ENCODE measurements around the gene WHRN. TPM values are rescaled to one million over a fixed set of nuclear protein-coding genes. Genes with fewer than 3 reads are reported as not detected.

WHRN gene
- polyA plus RNA-seq, 1 donor from 2014 or later = 2.5 TPM

DNA sequence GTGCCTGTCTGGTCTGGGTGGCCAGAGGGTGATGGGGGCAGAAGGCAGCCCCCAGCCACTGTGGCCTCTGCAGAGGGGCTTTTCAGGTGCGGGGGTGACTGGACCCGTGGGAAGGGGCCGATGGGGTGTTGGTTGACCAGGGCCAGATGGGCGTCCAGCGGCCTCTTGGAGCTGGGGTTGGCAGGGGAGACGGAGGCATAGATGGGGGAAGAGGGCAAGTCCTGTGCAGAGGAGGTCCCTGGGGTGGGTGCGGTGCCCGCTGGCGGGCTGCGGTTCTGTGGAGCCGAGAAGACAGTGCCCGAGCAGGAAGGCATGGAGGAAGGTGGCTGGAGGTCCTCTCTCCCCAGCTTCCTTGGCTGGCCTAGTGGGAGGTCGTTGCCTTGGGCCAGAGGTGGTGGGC, 98.8 kb downstream of the WHRN start:
- no peaks in the 10 kb centered on the region for H3K9me3 ChIP-seq (ENCODE audit: low read length)
- H3K9ac ChIP-seq (ENCODE audit: low read length) = no peak overlapping the region
- no peaks in the 10 kb centered on the region for H3K36me3 ChIP-seq (ENCODE audit: insufficient read depth, low read length)
- no peaks in the 10 kb centered on the region for H3K79me2 ChIP-seq (replicated peaks; ENCODE audit: insufficient read depth, low read length)
- H3K4me2 ChIP-seq (ENCODE audit: low read length) = no peak overlapping the region
- no peaks in the 10 kb centered on the region for H3K27me3 ChIP-seq (ENCODE audit: insufficient read depth, low read depth, low read length)
- H4K20me1 ChIP-seq (ENCODE audit: insufficient read depth) = no peaks in the 10 kb centered on the region
- no peak overlapping the region for H2AFZ ChIP-seq (ENCODE audit: low read depth, low read length)
- no peaks in the 10 kb centered on the region for H3F3A ChIP-seq (ENCODE audit: insufficient read depth, low read length, poor library complexity, severe bottlenecking)
- no peaks in the 10 kb centered on the region for H3K9me2 ChIP-seq (ENCODE audit: insufficient read depth, low read length)
- no peak overlapping the region for H3K27ac ChIP-seq (ENCODE audit: low read length)
- no peak overlapping the region for H3K4me3 ChIP-seq (ENCODE audit: low read length)
- TF ChIP-seq MXI1 (conservative IDR thresholded peaks at IDR 0.05; ENCODE audit: poor library complexity, severe bottlenecking) (no peak), EZH2 (IDR thresholded peaks at IDR 0.05; ENCODE audit: borderline replicate concordance, insufficient read depth, low read length, poor library complexity, severe bottlenecking) (no peak), POLR2AphosphoS5 (IDR thresholded peaks at IDR 0.05) (no peak)
- TF ChIP-seq, protein P1, sequence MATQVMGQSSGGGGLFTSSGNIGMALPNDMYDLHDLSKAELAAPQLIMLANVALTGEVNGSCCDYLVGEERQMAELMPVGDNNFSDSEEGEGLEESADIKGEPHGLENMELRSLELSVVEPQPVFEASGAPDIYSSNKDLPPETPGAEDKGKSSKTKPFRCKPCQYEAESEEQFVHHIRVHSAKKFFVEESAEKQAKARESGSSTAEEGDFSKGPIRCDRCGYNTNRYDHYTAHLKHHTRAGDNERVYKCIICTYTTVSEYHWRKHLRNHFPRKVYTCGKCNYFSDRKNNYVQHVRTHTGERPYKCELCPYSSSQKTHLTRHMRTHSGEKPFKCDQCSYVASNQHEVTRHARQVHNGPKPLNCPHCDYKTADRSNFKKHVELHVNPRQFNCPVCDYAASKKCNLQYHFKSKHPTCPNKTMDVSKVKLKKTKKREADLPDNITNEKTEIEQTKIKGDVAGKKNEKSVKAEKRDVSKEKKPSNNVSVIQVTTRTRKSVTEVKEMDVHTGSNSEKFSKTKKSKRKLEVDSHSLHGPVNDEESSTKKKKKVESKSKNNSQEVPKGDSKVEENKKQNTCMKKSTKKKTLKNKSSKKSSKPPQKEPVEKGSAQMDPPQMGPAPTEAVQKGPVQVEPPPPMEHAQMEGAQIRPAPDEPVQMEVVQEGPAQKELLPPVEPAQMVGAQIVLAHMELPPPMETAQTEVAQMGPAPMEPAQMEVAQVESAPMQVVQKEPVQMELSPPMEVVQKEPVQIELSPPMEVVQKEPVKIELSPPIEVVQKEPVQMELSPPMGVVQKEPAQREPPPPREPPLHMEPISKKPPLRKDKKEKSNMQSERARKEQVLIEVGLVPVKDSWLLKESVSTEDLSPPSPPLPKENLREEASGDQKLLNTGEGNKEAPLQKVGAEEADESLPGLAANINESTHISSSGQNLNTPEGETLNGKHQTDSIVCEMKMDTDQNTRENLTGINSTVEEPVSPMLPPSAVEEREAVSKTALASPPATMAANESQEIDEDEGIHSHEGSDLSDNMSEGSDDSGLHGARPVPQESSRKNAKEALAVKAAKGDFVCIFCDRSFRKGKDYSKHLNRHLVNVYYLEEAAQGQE (IDR thresholded peaks at IDR 0.05; ENCODE audit: borderline replicate concordance) = no peak
- TF ChIP-seq, protein P2, sequence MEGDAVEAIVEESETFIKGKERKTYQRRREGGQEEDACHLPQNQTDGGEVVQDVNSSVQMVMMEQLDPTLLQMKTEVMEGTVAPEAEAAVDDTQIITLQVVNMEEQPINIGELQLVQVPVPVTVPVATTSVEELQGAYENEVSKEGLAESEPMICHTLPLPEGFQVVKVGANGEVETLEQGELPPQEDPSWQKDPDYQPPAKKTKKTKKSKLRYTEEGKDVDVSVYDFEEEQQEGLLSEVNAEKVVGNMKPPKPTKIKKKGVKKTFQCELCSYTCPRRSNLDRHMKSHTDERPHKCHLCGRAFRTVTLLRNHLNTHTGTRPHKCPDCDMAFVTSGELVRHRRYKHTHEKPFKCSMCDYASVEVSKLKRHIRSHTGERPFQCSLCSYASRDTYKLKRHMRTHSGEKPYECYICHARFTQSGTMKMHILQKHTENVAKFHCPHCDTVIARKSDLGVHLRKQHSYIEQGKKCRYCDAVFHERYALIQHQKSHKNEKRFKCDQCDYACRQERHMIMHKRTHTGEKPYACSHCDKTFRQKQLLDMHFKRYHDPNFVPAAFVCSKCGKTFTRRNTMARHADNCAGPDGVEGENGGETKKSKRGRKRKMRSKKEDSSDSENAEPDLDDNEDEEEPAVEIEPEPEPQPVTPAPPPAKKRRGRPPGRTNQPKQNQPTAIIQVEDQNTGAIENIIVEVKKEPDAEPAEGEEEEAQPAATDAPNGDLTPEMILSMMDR (IDR thresholded peaks at IDR 0.05; ENCODE audit: poor library complexity, severe bottlenecking) = no peak

DNA sequence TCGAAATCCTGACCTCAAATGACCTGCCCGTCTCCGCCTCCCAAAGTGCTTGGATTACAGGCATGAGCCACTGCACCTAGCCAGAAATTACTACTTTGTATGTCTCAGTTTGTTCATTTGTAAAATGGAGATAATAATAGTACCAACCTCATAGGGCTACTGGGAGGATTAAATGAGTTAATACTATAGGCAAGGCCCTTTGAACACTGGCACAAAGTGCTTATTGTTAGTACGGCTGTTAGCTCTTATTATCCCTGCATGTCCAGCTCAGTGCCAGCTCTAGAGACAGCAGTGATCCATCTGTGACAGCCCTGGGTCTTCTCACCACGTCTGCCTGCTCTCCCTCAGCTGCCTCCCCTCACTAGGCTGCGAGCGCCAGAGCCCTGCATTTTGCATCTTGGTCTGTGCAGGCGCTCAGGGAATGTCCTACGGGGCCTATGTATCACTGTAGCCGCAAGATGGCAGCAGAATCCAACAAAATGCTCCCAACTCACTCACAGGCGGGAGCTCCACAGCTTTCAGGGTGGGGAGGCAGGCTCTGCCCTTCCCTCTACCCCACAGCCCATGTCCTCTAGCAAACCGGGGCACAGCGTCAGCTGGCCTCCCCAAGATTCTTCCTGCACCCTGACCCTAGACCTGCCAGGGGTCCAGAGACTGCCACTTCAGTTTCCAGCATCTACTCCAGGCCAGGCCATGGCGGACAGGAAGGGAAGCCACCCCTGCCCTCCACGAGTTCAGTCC, 99.8 kb downstream of the WHRN start:
- Histone ChIP-seq H3K4me2 (ENCODE audit: low read length) (no peak overlapping the region), H3K9me3 (ENCODE audit: low read length) (no peaks in the 10 kb centered on the region), H3K9ac (ENCODE audit: low read length) (no peak overlapping the region), H3K36me3 (ENCODE audit: insufficient read depth, low read length) (no peaks in the 10 kb centered on the region), H3K79me2 (replicated peaks; ENCODE audit: insufficient read depth, low read length) (no peaks in the 10 kb centered on the region), H3K9me2 (ENCODE audit: insufficient read depth, low read length) (no peaks in the 10 kb centered on the region), H3K27ac (ENCODE audit: low read length) (no peak overlapping the region), H4K20me1 (ENCODE audit: insufficient read depth) (no peaks in the 10 kb centered on the region), H3K4me3 (ENCODE audit: low read length) (no peak overlapping the region), H3K27me3 (ENCODE audit: insufficient read depth, low read depth, low read length) (no peaks in the 10 kb centered on the region), H2AFZ (ENCODE audit: low read depth, low read length) (no peak overlapping the region), H3F3A (ENCODE audit: insufficient read depth, low read length, poor library complexity, severe bottlenecking) (no peaks in the 10 kb centered on the region)
- TF ChIP-seq RAD21 (conservative IDR thresholded peaks at IDR 0.05) (peak; percentile 98), TAF1 (IDR thresholded peaks at IDR 0.05; ENCODE audit: low read depth) (no peak), EP300 (conservative IDR thresholded peaks at IDR 0.05; ENCODE audit: poor library complexity, severe bottlenecking) (no peak), SMC3 (conservative IDR thresholded peaks at IDR 0.05; ENCODE audit: poor library complexity) (peak; percentile 97)
- TF ChIP-seq, protein P2 (IDR thresholded peaks at IDR 0.05; ENCODE audit: poor library complexity, severe bottlenecking) = peak; percentile 97

All from neural cell (in vitro differentiated cells).